ENCODE measurements around the gene LAPTM5.

Gene LAPTM5

GRCh38 chr1:30749691-30750583 lies 7.6 kb downstream of the LAPTM5 start:
- POLR2A ChIA-PET: no interaction called here
- CTCF ChIA-PET: interaction anchor here (2.2 kb wide), 1 partner anchor 33 kb away, joined by 8 read pairs; no protein-coding TSS in a partner anchor
- DNase-seq (ENCODE audit: extremely low spot score): no peak
- TF ChIP-seq FOXA1 (IDR thresholded peaks at IDR 0.05): no peak
- no peak for TF ChIP-seq CTBP1 (IDR thresholded peaks at IDR 0.05; ENCODE audit: borderline replicate concordance)
- TF ChIP-seq SUZ12 (IDR thresholded peaks at IDR 0.05): no peak
- TF ChIP-seq FOXK2 (IDR thresholded peaks at IDR 0.05): no peak
- TF ChIP-seq, protein P1, sequence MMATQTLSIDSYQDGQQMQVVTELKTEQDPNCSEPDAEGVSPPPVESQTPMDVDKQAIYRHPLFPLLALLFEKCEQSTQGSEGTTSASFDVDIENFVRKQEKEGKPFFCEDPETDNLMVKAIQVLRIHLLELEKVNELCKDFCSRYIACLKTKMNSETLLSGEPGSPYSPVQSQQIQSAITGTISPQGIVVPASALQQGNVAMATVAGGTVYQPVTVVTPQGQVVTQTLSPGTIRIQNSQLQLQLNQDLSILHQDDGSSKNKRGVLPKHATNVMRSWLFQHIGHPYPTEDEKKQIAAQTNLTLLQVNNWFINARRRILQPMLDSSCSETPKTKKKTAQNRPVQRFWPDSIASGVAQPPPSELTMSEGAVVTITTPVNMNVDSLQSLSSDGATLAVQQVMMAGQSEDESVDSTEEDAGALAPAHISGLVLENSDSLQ (IDR thresholded peaks at IDR 0.05): no peak
- TF ChIP-seq BHLHE40 (IDR thresholded peaks at IDR 0.05; ENCODE audit: borderline replicate concordance): no peak
- TF ChIP-seq ELF4 (IDR thresholded peaks at IDR 0.05): no peak
- TF ChIP-seq FOXM1 (IDR thresholded peaks at IDR 0.05; ENCODE audit: borderline replicate concordance): no peak
- TF ChIP-seq LEF1 (IDR thresholded peaks at IDR 0.05; ENCODE audit: borderline replicate concordance): no peak
- no peak for TF ChIP-seq SP1 (IDR thresholded peaks at IDR 0.05)
- no peak for TF ChIP-seq TARDBP (IDR thresholded peaks at IDR 0.05)

- TF ChIP-seq CTBP1 (IDR thresholded peaks at IDR 0.05; ENCODE audit: borderline replicate concordance): no peak
- no peak for TF ChIP-seq BHLHE40 (IDR thresholded peaks at IDR 0.05; ENCODE audit: borderline replicate concordance)
- no peak for DNase-seq (ENCODE audit: extremely low spot score)
- ChIA-PET POLR2A (no interaction called here), CTCF (no interaction called here)
Measured at GRCh38 chr1:30748699-30749401, 8.7 kb downstream of the LAPTM5 start.

- POLR2A ChIA-PET: no interaction called here
- CTCF ChIA-PET: no interaction called here
- TF ChIP-seq SP1 (IDR thresholded peaks at IDR 0.05): no peak
- no peak for DNase-seq (ENCODE audit: extremely low spot score)
Measured at GRCh38 chr1:30748098-30748698, 9.4 kb downstream of the LAPTM5 start.

DNA sequence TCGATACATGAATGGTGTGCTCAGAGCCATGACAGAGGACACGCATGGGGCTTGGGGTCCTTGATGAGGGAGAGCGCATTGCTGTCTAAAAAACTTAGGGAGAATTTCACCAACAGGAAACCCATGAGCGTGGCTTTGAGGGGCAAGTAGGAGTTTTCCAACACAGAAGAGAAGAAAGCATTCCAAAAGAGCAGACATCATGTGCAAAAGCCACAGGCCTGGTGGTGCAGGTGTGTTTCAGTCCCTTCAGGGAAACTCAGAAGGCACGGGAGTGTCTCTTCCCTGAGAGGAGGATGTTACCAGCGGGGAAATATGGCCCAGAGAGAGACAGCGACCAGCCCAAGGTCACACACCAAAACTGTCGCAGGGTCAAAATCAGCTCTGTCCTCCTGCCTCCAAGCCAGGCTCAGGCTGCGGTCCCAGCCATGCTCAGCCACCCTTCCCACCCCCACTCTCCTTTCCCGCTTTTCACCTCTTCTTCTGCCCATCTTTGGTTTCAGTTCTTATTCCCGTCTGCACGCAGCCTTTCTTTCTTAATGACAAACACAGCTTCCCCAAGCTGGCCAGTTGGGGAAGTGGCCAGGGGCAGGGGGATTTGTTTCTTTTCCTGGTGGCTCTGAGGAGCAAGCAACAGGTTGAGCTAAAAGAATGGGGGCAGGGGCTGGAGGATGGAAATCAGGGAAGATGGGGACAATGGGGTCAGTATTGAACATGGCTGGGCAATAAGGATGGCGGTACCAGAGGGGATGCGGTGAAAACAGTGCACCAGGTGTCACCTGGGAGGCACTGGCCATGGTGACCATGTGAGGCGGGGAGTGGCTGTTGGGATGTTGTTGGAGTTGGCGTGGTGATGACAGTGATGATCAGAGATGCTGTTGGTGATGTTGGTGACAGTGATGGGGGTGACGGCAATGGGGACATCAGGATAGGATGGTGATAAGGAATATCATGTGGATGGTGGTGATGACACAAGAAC lies 10.3 kb downstream of the LAPTM5 start:
- no peak for TF ChIP-seq ELF4 (IDR thresholded peaks at IDR 0.05)
- no peak for TF ChIP-seq CTBP1 (IDR thresholded peaks at IDR 0.05; ENCODE audit: borderline replicate concordance)
- no peak for TF ChIP-seq HDGF (IDR thresholded peaks at IDR 0.05; ENCODE audit: borderline replicate concordance)
- TF ChIP-seq ZNF384 (IDR thresholded peaks at IDR 0.05): no peak
- TF ChIP-seq FOXA1 (IDR thresholded peaks at IDR 0.05): no peak
- ChIA-PET CTCF (no interaction called here), POLR2A (no interaction called here)
- no peak for DNase-seq (ENCODE audit: extremely low spot score)

DNA sequence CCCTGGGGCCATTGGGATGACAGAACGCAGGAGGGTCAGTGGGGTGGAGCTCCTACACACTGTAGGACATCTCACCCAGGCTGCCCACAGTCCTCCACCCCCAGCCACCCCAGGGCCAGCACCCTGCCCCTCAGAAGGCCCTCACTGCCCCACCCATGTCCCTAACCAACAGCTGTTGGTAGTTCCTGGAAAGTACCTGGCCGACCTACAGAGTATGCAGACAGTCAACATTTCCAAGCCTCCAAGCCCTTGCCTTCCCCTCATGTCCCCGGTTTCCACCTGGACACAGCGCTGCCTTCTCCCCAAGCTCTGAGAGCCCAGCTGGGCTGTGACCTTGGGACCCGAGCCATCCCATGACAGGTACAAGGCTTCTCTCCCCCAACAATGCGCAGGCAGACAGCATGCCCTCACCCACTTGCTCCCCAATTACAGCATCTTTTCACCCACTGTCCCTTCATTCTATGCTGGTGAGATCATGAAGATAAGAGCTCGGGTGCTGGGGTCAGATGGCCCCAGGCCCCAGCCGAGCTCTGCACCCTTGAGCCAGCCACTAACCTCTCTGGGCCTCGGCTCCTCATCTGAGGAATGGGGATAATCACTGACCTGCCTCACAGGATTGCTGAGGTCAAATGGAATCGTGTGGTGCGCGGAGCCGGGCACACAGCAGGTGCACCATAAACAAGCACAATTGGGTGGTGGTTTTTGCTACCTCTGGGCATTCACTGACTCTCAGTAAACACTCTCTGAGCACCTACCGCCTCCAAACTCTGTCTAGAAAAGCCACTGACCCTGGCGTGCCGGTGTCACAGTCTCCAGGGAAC lies 11.2 kb downstream of the LAPTM5 start:
- no peak for DNase-seq (ENCODE audit: extremely low spot score)
- ChIA-PET CTCF (no interaction called here), POLR2A (no interaction called here)
- no peak for TF ChIP-seq NFRKB (IDR thresholded peaks at IDR 0.05)
- TF ChIP-seq SP1 (IDR thresholded peaks at IDR 0.05): no peak
- no peak for TF ChIP-seq LEF1 (IDR thresholded peaks at IDR 0.05; ENCODE audit: borderline replicate concordance)
- TF ChIP-seq HDGF (IDR thresholded peaks at IDR 0.05; ENCODE audit: borderline replicate concordance): no peak
- TF ChIP-seq, protein P1 (IDR thresholded peaks at IDR 0.05): no peak
- TF ChIP-seq ZNF384 (IDR thresholded peaks at IDR 0.05): no peak

DNA sequence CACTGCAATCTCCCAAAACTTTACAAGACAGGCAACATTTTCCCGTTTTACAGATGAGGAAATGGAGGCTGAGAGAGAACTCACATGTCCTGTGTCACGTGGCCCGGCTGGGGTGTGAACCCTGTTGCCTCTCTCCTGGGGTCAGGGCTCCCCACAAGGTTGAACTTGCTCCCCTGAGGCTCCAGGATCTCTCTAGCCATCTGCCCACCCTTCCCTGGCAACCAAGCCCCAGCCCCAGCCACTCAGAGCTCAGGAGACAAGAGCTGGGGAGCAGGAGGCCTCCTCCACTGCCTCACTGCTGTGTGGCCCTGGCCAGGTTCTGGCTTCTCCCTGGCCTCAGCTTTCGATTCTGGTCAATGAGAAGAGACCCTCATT lies 11.8 kb downstream of the LAPTM5 start:
- ChIA-PET POLR2A (no interaction called here), CTCF (no interaction called here)
- DNase-seq (ENCODE audit: extremely low spot score): no peak
- no peak for TF ChIP-seq BHLHE40 (IDR thresholded peaks at IDR 0.05; ENCODE audit: borderline replicate concordance)
- TF ChIP-seq L3MBTL2 (conservative IDR thresholded peaks at IDR 0.05): no peak
- no peak for TF ChIP-seq ARNT (IDR thresholded peaks at IDR 0.05)
- TF ChIP-seq NFRKB (IDR thresholded peaks at IDR 0.05): no peak
- no peak for TF ChIP-seq CTBP1 (IDR thresholded peaks at IDR 0.05; ENCODE audit: borderline replicate concordance)
- no peak for TF ChIP-seq SUZ12 (IDR thresholded peaks at IDR 0.05)

Measured in HEK293T (cell line).